GM19240 (cell line): ENCODE measurements around the gene BANP.
"Not testable (repeated sequence)": the region's sequence is repeated elsewhere in the genome, so short reads cannot be mapped to it uniquely, and the experiment has no call there.

Source experiments
- DNase-seq: peaks from one replicate; pipeline ENCODE4 v3.0.0; 2011; ENCODE audit warnings: low spot score; ENCODE audit not compliant: insufficient read length

The BANP gene

GRCh38 chr16:88119881-88120751 lies 168.9 kb downstream of the BANP start:
- DNase-seq: not testable (repeated sequence)

GRCh38 chr16:88120812-88121211 lies 169.6 kb downstream of the BANP start:
- no peak for DNase-seq

- DNase-seq: not testable (repeated sequence)
These were observed 170.2 kb downstream of the BANP start for GRCh38 chr16:88121391-88121790.

- DNase-seq: no peak
These were observed 170.8 kb downstream of the BANP start for GRCh38 chr16:88121886-88122580.
